DMS153 (cell line): ENCODE data around the gene SEPTIN2.
"Not testable (repeated sequence)": the region's sequence is repeated elsewhere in the genome, so short reads cannot be mapped to it uniquely, and the experiment has no call there.

Experiments used
- DNase-seq: peaks from one replicate; lab custom pipeline; 2025; lab: John Stamatoyannopoulos, UW

Gene SEPTIN2

GRCh38 chr2:241288324-241288888 is 27.3 kb upstream of the SEPTIN2 start:
- DNase-seq: no peak

- DNase-seq: no peak
These were observed 26.7 kb upstream of the SEPTIN2 start for GRCh38 chr2:241289053-241289452.

GRCh38 chr2:241289597-241289996 is 26.1 kb upstream of the SEPTIN2 start:
- DNase-seq: no peak

- no peak for DNase-seq
These were observed 24.6 kb upstream of the SEPTIN2 start for GRCh38 chr2:241291153-241291552.

- no peak for DNase-seq
These were observed 23.7 kb upstream of the SEPTIN2 start for GRCh38 chr2:241291977-241292376.

GRCh38 chr2:241293378-241293797 is 22.3 kb upstream of the SEPTIN2 start:
- not testable (repeated sequence) for DNase-seq

- no peak for DNase-seq
These were observed 20.2 kb upstream of the SEPTIN2 start for GRCh38 chr2:241295326-241296095.

GRCh38 chr2:241296767-241297166 is 19.0 kb upstream of the SEPTIN2 start:
- DNase-seq: no peak

GRCh38 chr2:241298673-241299072 is 17.1 kb upstream of the SEPTIN2 start:
- DNase-seq: no peak

- no peak for DNase-seq
These were observed 15.7 kb upstream of the SEPTIN2 start for GRCh38 chr2:241300000-241300399.

GRCh38 chr2:241302083-241302482 is 13.6 kb upstream of the SEPTIN2 start:
- DNase-seq: no peak

GRCh38 chr2:241302759-241303651 is 12.7 kb upstream of the SEPTIN2 start:
- DNase-seq: no peak

GRCh38 chr2:241304039-241304670 is 11.6 kb upstream of the SEPTIN2 start:
- no peak for DNase-seq

GRCh38 chr2:241307055-241307454 is 8.7 kb upstream of the SEPTIN2 start:
- DNase-seq: no peak

GRCh38 chr2:241308267-241308666 is 7.5 kb upstream of the SEPTIN2 start:
- DNase-seq: no peak

GRCh38 chr2:241308832-241309500 is 6.8 kb upstream of the SEPTIN2 start:
- no peak for DNase-seq

- no peak for DNase-seq
These were observed 6.0 kb upstream of the SEPTIN2 start for GRCh38 chr2:241309684-241310117.

GRCh38 chr2:241310917-241311566 is 4.7 kb upstream of the SEPTIN2 start:
- no peak for DNase-seq

GRCh38 chr2:241312082-241312481 is 3.6 kb upstream of the SEPTIN2 start:
- DNase-seq: no peak

- no peak for DNase-seq
These were observed 2.1 kb upstream of the SEPTIN2 start for GRCh38 chr2:241313543-241314095.
